Kidney glomerular epithelial cell (primary cell): ENCODE results near the gene RTP1.
"Not testable (repeated sequence)": the region's sequence is repeated elsewhere in the genome, so short reads cannot be mapped to it uniquely, and the experiment has no call there.

Source experiments
- DNase-seq: peaks from one replicate; lab custom pipeline; 2025; lab: John Stamatoyannopoulos, UW

Gene RTP1

GRCh38 chr3:187197335-187197649, at the start of gene RTP1:
Gene RTP1 (plus strand): TSS chr3:187197486. CDS start chr3:187197516, 30 bp downstream.
- no peak for DNase-seq

- no peak for DNase-seq
Observed at GRCh38 chr3:187150186-187150585, 47.1 kb upstream of the RTP1 start.

GRCh38 chr3:187150599-187150998, 46.7 kb upstream of the RTP1 start:
- DNase-seq, result no peak

- DNase-seq, result no peak
Observed at GRCh38 chr3:187161556-187161955, 35.7 kb upstream of the RTP1 start.

GRCh38 chr3:187162265-187162953, 34.9 kb upstream of the RTP1 start:
- no peak for DNase-seq

- DNase-seq, result peak; percentile 34
Observed at GRCh38 chr3:187165144-187165543, 32.1 kb upstream of the RTP1 start.

GRCh38 chr3:187166750-187167149, 30.5 kb upstream of the RTP1 start:
- no peak for DNase-seq

GRCh38 chr3:187167777-187168176, 29.5 kb upstream of the RTP1 start:
- DNase-seq, result no peak

GRCh38 chr3:187169231-187169960, 27.9 kb upstream of the RTP1 start:
- no peak for DNase-seq

GRCh38 chr3:187170911-187171310, 26.4 kb upstream of the RTP1 start:
- DNase-seq, result not testable (repeated sequence)

GRCh38 chr3:187172929-187173328, 24.4 kb upstream of the RTP1 start:
- DNase-seq, result no peak

- no peak for DNase-seq
Observed at GRCh38 chr3:187181454-187182170, 15.7 kb upstream of the RTP1 start.

- no peak for DNase-seq
Observed at GRCh38 chr3:187183210-187183862, 13.9 kb upstream of the RTP1 start.

- no peak for DNase-seq
Observed at GRCh38 chr3:187183903-187184302, 13.4 kb upstream of the RTP1 start.

- no peak for DNase-seq
Observed at GRCh38 chr3:187185759-187186158, 11.5 kb upstream of the RTP1 start.

GRCh38 chr3:187186375-187186774, 10.9 kb upstream of the RTP1 start:
- no peak for DNase-seq

GRCh38 chr3:187186801-187187421, 10.4 kb upstream of the RTP1 start:
- DNase-seq, result peak; percentile 4

- no peak for DNase-seq
Observed at GRCh38 chr3:187188931-187189330, 8.4 kb upstream of the RTP1 start.

- no peak for DNase-seq
Observed at GRCh38 chr3:187191271-187191670, 6.0 kb upstream of the RTP1 start.

- DNase-seq, result no peak
Observed at GRCh38 chr3:187193181-187193580, 4.1 kb upstream of the RTP1 start.

- no peak for DNase-seq
Observed at GRCh38 chr3:187196573-187197334, 532 bp upstream of the RTP1 start.
